Measurements from ENCODE around the gene CCSER2.
"Not testable (repeated sequence)": the region's sequence is repeated elsewhere in the genome, so short reads cannot be mapped to it uniquely, and the experiment has no call there.

The CCSER2 gene

GRCh38 chr10:84328418-84329195 lies at the start of gene CCSER2:
CCSER2 (plus strand) TSS chr10:84328589; CDS start chr10:84371053, 42,464 bp downstream.
- DNase-seq (ENCODE audit: low spot score): peak; percentile 100

DNA sequence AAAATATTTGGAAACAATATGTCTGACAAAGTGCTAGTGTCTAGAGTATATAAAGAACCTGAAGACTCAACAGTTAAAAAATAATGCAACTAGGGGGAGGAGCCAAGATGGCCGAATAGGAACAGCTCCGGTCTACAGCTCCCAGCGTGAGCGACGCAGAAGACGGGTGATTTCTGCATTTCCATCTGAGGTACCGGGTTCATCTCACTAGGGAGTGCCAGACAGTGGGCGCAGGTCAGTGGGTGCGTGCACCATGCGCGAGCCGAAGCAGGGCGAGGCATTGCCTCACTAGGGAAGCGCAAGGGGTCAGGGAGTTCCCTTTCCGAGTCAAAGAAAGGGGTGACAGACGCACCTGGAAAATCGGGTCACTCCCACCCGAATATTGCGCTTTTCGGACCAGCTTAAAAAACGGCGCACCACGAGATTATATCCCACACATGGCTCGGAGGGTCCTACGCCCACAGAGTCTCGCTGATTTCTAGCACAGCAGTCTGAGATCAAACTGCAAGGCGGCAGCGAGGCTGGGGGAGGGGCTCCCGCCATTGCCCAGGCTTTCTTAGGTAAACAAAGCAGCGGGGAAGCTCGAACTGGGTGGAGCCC lies 48.4 kb upstream of the CCSER2 start:
- DNase-seq (ENCODE audit: low spot score): not testable (repeated sequence)

GRCh38 chr10:84286695-84287094 lies 41.7 kb upstream of the CCSER2 start:
- no peak for DNase-seq (ENCODE audit: low spot score)

- no peak for DNase-seq (ENCODE audit: low spot score)
These were observed 40.2 kb upstream of the CCSER2 start for GRCh38 chr10:84288151-84288550.

DNA sequence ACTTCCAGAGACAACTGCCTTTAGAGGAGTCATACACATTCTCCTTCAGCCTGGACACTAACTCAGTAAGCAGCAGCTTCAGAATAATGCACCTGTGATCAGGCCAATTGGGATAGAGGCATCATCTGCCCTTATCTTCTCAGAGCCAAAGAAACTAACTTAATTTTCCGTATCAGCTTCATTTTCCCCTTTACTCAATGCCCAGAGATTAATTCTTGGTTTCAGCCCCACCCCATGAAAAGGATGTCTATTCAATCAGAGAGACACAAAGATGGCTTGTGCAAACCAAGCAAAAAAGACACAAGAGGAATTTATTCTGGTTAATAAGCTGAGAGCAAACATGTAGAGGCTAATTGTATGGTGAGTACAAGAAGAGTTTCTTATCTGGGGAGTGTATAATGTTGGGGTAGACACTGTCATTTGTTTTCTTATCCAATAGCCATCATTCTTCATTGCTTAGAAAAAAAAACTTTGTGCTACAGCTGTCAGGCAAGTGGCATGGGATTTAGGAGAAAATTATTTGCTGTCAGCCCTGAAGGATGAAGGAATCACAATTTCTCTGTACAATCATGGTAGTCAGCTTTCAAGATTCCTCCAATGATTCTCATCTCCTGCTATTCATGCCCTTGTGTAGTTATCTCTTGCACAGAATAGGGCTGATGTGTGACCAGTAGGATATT lies 38.7 kb upstream of the CCSER2 start:
- no peak for DNase-seq (ENCODE audit: low spot score)

DNA sequence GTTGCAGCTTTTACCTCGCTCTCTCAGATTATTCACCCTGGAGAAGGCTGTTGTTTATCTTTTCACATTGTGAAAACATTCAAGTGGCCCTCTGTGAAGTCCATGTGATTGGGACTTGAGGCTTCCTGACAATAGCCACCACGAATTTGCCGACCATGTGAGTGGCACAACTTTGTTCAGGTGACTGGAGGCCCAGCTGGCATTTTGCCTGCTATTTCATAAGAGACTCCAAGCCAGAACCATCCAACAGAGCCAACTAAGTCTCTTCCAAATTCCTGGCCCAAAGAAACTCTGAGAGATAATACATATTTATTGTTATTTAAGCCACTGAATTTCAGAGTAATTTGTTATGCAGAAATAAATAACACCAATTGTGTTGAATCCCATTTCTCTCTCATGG lies 38.2 kb upstream of the CCSER2 start:
- DNase-seq (ENCODE audit: low spot score): no peak

- peak; percentile 71 for DNase-seq (ENCODE audit: low spot score)
These were observed 37.0 kb upstream of the CCSER2 start for GRCh38 chr10:84291384-84291783.

DNA sequence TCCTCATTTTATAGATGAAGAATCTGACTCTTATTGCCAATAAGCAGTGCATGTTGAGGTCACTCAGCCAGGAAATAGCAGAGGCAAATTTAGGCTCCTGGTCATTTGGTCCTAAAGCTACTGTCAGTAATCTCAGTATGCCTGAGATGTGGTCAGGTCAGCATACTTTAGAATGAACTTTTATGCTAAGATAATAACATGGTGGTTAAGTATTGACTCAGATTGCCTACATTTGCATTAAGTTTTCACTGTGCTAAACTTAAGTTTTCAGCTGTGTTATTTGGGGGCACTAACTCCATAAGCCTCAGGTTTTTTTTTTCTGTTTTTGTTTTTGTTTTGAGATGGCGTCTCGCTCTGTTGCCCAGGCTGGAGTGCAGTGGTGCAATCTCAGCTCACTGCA lies 35.9 kb upstream of the CCSER2 start:
- no peak for DNase-seq (ENCODE audit: low spot score)

GRCh38 chr10:84293171-84293570 lies 35.2 kb upstream of the CCSER2 start:
- no peak for DNase-seq (ENCODE audit: low spot score)

DNA sequence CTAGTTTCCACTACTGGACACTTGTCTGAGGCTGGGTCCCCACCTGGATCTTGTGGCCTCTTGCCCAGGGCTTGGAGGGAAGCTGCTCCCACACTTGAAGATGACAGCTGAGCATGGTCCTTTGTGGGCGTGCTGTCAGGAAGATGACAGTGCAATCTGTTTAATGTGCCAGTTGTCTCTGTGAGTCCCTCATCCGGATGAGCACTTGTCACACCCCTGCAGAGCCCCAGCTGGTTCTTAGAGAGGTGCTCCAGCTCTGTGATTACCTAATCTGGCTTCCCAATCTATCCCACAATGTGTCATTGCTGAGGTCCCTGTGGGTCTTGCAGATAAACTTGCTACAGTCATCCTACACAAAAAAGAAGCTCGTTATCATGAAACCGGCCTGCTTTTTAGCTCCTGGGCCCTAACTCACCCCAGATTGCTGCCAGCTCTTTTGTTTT lies 34.8 kb upstream of the CCSER2 start:
- DNase-seq (ENCODE audit: low spot score): no peak

DNA sequence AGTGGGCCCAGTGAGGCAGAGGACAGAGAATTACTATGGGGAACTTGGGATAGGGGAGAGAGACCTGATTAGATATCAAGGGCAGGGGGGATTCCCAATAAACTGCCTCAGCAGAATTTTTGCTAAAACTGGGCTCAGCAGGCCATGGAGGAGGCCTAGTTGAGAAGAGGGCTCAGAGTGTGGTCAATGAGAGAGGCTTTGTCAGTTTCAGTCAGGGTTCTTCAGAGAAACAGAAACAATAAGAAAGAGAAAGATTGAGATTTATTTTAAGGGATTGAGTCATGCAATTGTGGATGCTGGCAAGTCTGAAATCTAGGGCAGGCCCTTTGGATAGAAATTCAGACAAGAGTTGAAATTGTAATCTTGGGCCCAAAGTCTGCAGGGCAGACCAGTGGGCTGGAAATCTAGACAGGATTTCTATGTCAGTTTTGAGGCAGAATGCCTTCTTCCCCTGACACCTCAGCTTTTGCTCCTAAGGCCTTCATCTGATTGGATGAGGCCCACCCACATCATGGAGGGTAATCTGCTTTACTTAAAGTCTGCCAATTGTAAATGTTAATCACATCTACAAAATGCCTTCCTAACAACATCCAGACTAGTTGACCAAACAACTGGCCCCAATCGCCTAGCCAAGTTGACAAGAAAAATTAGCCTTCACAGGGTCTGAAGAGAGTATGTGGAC lies 33.5 kb upstream of the CCSER2 start:
- no peak for DNase-seq (ENCODE audit: low spot score)

DNA sequence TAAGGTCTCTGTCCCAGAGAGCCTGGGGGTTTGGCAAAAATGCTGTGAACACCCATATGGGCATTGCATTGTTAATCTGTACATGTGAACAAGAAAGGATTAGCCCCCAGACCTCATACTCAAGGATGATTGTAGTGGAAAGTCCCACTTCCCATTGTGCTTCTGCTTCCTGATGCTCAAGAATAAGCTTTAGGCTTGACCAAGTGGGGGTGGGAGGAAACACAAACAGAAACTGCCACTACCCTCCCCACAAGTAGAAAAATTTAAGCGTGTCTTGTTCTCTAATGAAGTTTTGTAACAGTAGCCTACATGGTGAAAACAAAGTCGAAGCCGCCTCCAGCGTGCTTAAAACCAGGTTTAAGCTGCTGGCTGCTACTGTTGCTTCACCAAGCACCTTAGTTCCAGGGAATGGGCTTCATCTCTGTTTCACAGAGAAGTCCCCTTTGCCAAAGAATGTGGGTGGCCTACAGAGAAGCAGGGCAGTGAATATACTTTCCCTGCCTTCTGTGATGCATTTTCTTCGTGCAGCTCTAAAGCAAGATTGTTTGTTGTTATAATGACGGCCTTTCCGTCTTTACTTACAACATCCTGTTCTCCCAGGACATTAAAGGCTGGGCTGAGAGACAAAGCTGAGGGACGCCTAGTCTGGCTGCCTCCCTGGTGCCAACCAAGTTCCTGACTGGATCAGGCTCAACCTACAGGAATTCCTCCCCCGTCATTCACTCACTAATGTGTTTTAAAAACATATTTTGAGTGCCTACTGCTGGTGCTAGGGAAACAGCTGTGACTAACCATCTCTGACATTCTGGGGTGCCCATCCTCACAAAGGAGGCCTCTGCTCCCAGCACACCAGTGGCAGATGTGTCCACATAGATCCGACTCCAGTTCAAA lies 32.1 kb upstream of the CCSER2 start:
- DNase-seq (ENCODE audit: low spot score): peak; percentile 41

GRCh38 chr10:84298057-84298456 lies 30.3 kb upstream of the CCSER2 start:
- DNase-seq (ENCODE audit: low spot score): no peak

DNA sequence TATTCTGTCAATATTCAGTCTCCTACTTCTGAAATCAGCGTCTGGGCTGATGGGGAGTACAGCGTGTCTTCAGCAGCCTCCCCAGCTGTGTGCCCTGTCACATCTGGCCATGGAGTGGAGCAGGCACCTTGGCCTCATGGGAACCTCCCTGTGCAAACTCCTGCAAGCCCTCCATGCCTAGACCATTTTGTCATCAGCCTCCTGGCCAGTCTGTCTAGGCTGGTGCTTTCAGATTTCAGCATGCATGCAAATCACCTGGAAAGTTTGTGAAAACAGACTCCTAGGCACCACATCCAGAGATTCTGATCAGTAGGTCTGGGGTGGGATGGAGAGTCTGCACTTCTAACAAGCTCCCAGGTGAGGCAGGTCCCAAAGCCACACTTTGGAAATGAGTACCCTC lies 26.2 kb upstream of the CCSER2 start:
- DNase-seq (ENCODE audit: low spot score): no peak

GRCh38 chr10:84306751-84307384 lies 21.5 kb upstream of the CCSER2 start:
- no peak for DNase-seq (ENCODE audit: low spot score)

GRCh38 chr10:84308021-84308420 lies 20.4 kb upstream of the CCSER2 start:
- no peak for DNase-seq (ENCODE audit: low spot score)

GRCh38 chr10:84308481-84309304 lies 19.7 kb upstream of the CCSER2 start:
- DNase-seq (ENCODE audit: low spot score): no peak

- no peak for DNase-seq (ENCODE audit: low spot score)
These were observed 17.9 kb upstream of the CCSER2 start for GRCh38 chr10:84310470-84310869.

DNA sequence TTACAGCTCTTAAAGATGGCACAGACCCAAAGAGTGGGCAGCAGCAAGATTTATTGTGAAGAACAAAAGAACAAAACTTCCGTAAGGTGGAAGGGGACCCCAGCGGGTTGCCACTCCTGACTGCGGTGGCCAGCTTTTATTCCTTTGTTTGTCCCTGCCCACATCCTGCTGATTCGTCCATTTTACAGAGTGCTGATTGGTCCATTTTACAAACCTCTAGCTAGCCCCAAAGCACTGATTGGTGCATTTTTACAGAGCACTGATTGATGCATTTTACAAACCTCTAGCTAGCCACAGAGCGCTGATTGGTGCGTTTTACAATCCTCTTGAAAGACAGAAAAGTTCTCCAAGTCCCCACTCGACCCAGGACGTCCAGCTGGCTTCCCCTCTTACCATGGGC lies 16.8 kb upstream of the CCSER2 start:
- DNase-seq (ENCODE audit: low spot score): no peak

GRCh38 chr10:84312816-84313215 lies 15.6 kb upstream of the CCSER2 start:
- DNase-seq (ENCODE audit: low spot score): no peak
